Hepatocyte (in vitro differentiated cells): Measurements from ENCODE around the gene TRMO. TPM values are rescaled to one million over a fixed set of nuclear protein-coding genes. Genes with fewer than 3 reads are reported as not detected.

Source experiments
- DNase-seq: peaks from one replicate; pipeline ENCODE4 v3.0.0-alpha.2; 2016; ENCODE audit warnings: low spot score
- H2AFZ ChIP-seq: fragments of 200-600 bp; sonication (generic); 2 replicates; pipeline ENCODE4 v1.6.0; 2016; ENCODE audit warnings: antibody characterized with exemption, mild to moderate bottlenecking
- H3K27ac ChIP-seq: fragments of 200-600 bp; sonication (generic); 2 replicates; pipeline ENCODE4 v1.5.1; 2016; ENCODE audit warnings: mild to moderate bottlenecking
- H3K27me3 ChIP-seq: fragments of 200-600 bp; sonication (generic); 2 replicates; pipeline ENCODE4 v1.6.1; 2016
- H3K36me3 ChIP-seq: fragments of 200-600 bp; sonication (generic); replicated peaks from 2 replicates; pipeline ENCODE4 v1.5.1; 2016; ENCODE audit warnings: low read depth; ENCODE audit not compliant: insufficient read depth
- H3K4me1 ChIP-seq: fragments of 200-600 bp; sonication (generic); 2 replicates; pipeline ENCODE4 v1.5.1; 2016; ENCODE audit warnings: mild to moderate bottlenecking, moderate library complexity; ENCODE audit not compliant: insufficient read depth
- H3K4me2 ChIP-seq: fragments of 200-600 bp; sonication (generic); 2 replicates; pipeline ENCODE4 v1.6.0; 2016
- H3K4me3 ChIP-seq: fragments of 200-600 bp; sonication (generic); 2 replicates; pipeline ENCODE4 v1.5.1; 2016; ENCODE audit warnings: mild to moderate bottlenecking
- H3K79me2 ChIP-seq: fragments of 200-600 bp; sonication (generic); 2 replicates; pipeline ENCODE4 v1.6.0; 2017; ENCODE audit warnings: mild to moderate bottlenecking
- H3K9me2 ChIP-seq: fragments of 200-600 bp; sonication (generic); replicated peaks from 2 replicates; pipeline ENCODE4 v1.6.0; 2017; ENCODE audit warnings: mild to moderate bottlenecking; ENCODE audit not compliant: insufficient read depth
- H3K9me3 ChIP-seq: fragments of 200-600 bp; sonication (generic); 2 replicates; pipeline ENCODE4 v1.5.1; 2016; ENCODE audit warnings: low read depth, mild to moderate bottlenecking
- H4K20me1 ChIP-seq: fragments of 200-600 bp; sonication (generic); 2 replicates; pipeline ENCODE4 v1.6.0; 2016; ENCODE audit warnings: mild to moderate bottlenecking; ENCODE audit not compliant: insufficient read depth, poor library complexity, severe bottlenecking
- EZH2 ChIP-seq: fragments of 200-600 bp; sonication (generic); IDR thresholded peaks from 2 replicates; pipeline ENCODE4 v1.6.1; 2016; ENCODE audit warnings: antibody characterized with exemption, mild to moderate bottlenecking, borderline replicate concordance
- EZH2phosphoT487 ChIP-seq: fragments of 200-600 bp; sonication (generic); IDR thresholded peaks from one replicate; pipeline ENCODE4 v1.6.1; 2018; ENCODE audit warnings: antibody characterized with exemption, mild to moderate bottlenecking, low read depth, moderate library complexity; ENCODE audit not compliant: unreplicated experiment, severe bottlenecking
- WGBS: methylation state at CpG from one replicate; pipeline ENCODE4 v1.1.6; 2016; ENCODE audit warnings: low lambda C conversion rate; ENCODE audit errors: missing lambda C conversion rate; 5-methylcytosine and 5-hydroxymethylcytosine counted together
- polyA plus RNA-seq: library from polyadenylated mRNA; unstranded; fragments of >200 nt; fragmentation: Nextera tagmentation; extraction: Ambion mirVana; gene quantifications from 2 replicates; pipeline ENCODE4 v1.2.1, GENCODE V29; 2016
- total RNA-seq: library from RNA; depleted of rRNA; stranded (reverse); fragments of >200 nt; gene quantifications from 2 replicates; pipeline ENCODE4 v1.2.3, GENCODE V29; 2014
- TF ChIP-seq, protein P1 (sequence below): fragments of 200-600 bp; sonication (generic); IDR thresholded peaks from 2 replicates; pipeline ENCODE4 v1.5.1; 2016; ENCODE audit warnings: antibody characterized with exemption, mild to moderate bottlenecking; ENCODE audit not compliant: poor library complexity

The TRMO gene
- total and polyA plus RNA-seq, 2 experiments from 2014 or later: 10.8 to 22.6 TPM

GRCh38 chr9:97880336-97880735 is 42.0 kb downstream of the TRMO start:
- Histone ChIP-seq H3K9me3 (no peaks in the 10 kb centered on the region), H3K27me3 (no peaks in the 10 kb centered on the region), H3K9me2 (no peaks in the 10 kb centered on the region), H2AFZ (no peak overlapping the region), H3K4me2 (no peak overlapping the region), H3K4me1 (no peaks in the 10 kb centered on the region), H3K27ac (no peak overlapping the region), H3K79me2 (no peaks in the 10 kb centered on the region), H3K36me3 (no peaks in the 10 kb centered on the region), H3K4me3 (no peak overlapping the region), H4K20me1 (no peaks in the 10 kb centered on the region)
- TF ChIP-seq EZH2phosphoT487 (no peak), EZH2 (no peak)
- TF ChIP-seq, protein P1, sequence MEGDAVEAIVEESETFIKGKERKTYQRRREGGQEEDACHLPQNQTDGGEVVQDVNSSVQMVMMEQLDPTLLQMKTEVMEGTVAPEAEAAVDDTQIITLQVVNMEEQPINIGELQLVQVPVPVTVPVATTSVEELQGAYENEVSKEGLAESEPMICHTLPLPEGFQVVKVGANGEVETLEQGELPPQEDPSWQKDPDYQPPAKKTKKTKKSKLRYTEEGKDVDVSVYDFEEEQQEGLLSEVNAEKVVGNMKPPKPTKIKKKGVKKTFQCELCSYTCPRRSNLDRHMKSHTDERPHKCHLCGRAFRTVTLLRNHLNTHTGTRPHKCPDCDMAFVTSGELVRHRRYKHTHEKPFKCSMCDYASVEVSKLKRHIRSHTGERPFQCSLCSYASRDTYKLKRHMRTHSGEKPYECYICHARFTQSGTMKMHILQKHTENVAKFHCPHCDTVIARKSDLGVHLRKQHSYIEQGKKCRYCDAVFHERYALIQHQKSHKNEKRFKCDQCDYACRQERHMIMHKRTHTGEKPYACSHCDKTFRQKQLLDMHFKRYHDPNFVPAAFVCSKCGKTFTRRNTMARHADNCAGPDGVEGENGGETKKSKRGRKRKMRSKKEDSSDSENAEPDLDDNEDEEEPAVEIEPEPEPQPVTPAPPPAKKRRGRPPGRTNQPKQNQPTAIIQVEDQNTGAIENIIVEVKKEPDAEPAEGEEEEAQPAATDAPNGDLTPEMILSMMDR: no peak
- DNase-seq: no peak
- 82% methylated on average over 4 of the region's 4 CpGs for WGBS

DNA sequence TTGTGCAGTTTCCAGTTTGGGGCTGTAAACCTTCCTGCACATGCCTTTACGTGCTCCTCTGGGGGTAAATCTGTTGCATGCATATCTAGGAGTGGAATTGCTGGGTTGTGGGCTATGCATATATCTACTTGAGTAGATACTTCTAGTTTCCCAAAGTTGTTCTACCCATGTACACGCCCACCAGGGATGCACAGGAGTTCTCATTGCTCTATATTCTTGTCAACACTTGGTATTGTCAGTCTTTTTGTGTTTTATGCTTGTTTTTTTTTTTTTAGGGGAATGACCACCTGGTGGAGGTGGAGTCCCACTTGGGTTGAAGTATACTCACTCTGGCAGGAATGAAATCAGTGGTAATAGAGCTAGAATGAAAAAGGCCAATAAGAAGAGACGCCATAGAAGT is 46.2 kb downstream of the TRMO start:
- Histone ChIP-seq H2AFZ (no peak overlapping the region), H3K9me3 (no peaks in the 10 kb centered on the region), H3K9me2 (no peaks in the 10 kb centered on the region), H3K4me3 (no peak overlapping the region), H3K27ac (no peak overlapping the region), H3K79me2 (no peaks in the 10 kb centered on the region), H3K4me2 (no peak overlapping the region), H3K27me3 (no peaks in the 10 kb centered on the region), H3K4me1 (no peaks in the 10 kb centered on the region), H4K20me1 (no peaks in the 10 kb centered on the region), H3K36me3 (no peaks in the 10 kb centered on the region)
- TF ChIP-seq EZH2phosphoT487: no peak
- TF ChIP-seq EZH2: no peak
- DNase-seq: no peak
- 90% methylated on average over 3 of the region's 3 CpGs for WGBS

- H3K4me1 ChIP-seq: no peaks in the 10 kb centered on the region
- no peak for DNase-seq
- TF ChIP-seq EZH2phosphoT487 (no peak), EZH2 (no peak)
- TF ChIP-seq, protein P1: no peak
- no peaks in the 10 kb centered on the region for H4K20me1 ChIP-seq
- no peaks in the 10 kb centered on the region for H3K79me2 ChIP-seq
- no peaks in the 10 kb centered on the region for H3K9me2 ChIP-seq
- no peaks in the 10 kb centered on the region for H3K27me3 ChIP-seq
- no peaks in the 10 kb centered on the region for H3K36me3 ChIP-seq
- no peak overlapping the region for H3K4me2 ChIP-seq
- H3K4me3 ChIP-seq: no peak overlapping the region
- H2AFZ ChIP-seq: no peak overlapping the region
- no peaks in the 10 kb centered on the region for H3K9me3 ChIP-seq
- no peak overlapping the region for H3K27ac ChIP-seq
- WGBS: 88% methylated on average over 5 of the region's 5 CpGs
Observed at GRCh38 chr9:97875111-97875510, 47.2 kb downstream of the TRMO start.

- H3K27me3 ChIP-seq: no peaks in the 10 kb centered on the region
- H2AFZ ChIP-seq: no peak overlapping the region
- H3K27ac ChIP-seq: no peak overlapping the region
- H3K79me2 ChIP-seq: no peaks in the 10 kb centered on the region
- H3K9me3 ChIP-seq: no peaks in the 10 kb centered on the region
- H4K20me1 ChIP-seq: no peaks in the 10 kb centered on the region
- no peaks in the 10 kb centered on the region for H3K36me3 ChIP-seq
- H3K4me2 ChIP-seq: no peak overlapping the region
- no peaks in the 10 kb centered on the region for H3K9me2 ChIP-seq
- TF ChIP-seq, protein P1: no peak
- TF ChIP-seq EZH2phosphoT487 (no peak), EZH2 (no peak)
- 79% methylated on average over 6 of the region's 6 CpGs for WGBS
- no peak for DNase-seq
- H3K4me3 ChIP-seq: no peak overlapping the region
- H3K4me1 ChIP-seq: no peaks in the 10 kb centered on the region
Observed at GRCh38 chr9:97874624-97875023, 47.7 kb downstream of the TRMO start.
